Gastrocnemius medialis (tissue), 4 donors: ENCODE results near the gene TMEM62.

ENCODE experiments used
- POLR2A ChIP-seq, 2 donors: fragments of 450-650 bp; IDR thresholded peaks; one replicate each; pipeline ENCODE4 v1.6.1; 2017; ENCODE audit warnings: antibody characterized with exemption in 2 of 2, mild to moderate bottlenecking in 2 of 2, moderate library complexity in 2 of 2
- TF ChIP-seq, protein P1 (sequence below), 5 experiments: fragments of 450-650 bp in 3 of 5; fragments of 200-600 bp in 2 of 5; sonication (generic) in 2 of 5; IDR thresholded peaks in 4 of 5; conservative IDR thresholded peaks in 1 of 5; 1 replicate in 4 of 5; 2 replicates in 1 of 5; pipeline ENCODE4 v1.5.1; 2016 to 2019; ENCODE audit warnings: antibody characterized with exemption in 5 of 5, mild to moderate bottlenecking in 3 of 5, moderate library complexity in 3 of 5

DNA sequence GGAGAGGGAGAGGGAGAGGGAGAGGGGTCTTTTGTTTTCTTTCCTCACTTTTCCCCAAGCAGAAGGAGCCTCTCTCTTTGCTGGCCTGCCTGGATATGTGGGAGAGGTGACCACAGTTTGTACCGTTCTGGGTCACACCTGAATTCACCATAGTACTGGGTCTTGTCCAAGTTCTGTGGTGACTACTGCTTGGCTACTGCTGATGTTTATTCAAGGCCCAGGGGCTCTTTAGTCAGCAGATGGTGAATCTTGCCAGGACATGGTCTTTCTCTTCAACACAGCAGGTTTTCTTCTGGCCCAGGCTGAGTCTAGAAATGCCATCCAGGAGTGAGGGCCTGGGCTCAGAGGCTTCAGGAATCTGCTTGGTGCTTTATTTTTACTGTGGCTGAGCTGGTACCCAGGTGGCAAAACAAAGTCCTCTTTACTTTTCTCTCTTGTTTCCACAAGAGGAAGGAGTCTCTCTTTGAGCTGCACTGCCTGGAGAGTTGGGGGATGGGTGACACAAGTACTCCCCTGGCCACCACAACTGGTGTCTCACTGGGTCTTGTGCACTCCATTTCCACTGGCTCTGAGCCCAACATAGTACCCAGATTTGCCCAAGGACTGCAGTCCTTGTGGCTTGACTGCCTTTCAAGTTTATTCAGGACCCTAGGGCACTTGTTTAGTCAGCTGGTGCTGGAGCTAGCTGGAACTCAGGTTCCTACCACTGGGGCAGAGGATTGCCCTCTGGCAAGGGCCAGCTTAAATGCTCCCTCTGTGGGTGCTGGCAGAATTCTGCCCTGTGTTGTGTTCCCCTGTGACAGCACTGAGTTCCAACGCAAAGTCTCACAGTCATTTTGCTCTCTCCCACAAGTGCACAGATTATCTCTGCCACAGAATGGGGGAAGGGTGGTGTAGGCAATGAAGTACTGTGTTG is 35.1 kb downstream of the TMEM62 start:
- TF ChIP-seq, protein P1, sequence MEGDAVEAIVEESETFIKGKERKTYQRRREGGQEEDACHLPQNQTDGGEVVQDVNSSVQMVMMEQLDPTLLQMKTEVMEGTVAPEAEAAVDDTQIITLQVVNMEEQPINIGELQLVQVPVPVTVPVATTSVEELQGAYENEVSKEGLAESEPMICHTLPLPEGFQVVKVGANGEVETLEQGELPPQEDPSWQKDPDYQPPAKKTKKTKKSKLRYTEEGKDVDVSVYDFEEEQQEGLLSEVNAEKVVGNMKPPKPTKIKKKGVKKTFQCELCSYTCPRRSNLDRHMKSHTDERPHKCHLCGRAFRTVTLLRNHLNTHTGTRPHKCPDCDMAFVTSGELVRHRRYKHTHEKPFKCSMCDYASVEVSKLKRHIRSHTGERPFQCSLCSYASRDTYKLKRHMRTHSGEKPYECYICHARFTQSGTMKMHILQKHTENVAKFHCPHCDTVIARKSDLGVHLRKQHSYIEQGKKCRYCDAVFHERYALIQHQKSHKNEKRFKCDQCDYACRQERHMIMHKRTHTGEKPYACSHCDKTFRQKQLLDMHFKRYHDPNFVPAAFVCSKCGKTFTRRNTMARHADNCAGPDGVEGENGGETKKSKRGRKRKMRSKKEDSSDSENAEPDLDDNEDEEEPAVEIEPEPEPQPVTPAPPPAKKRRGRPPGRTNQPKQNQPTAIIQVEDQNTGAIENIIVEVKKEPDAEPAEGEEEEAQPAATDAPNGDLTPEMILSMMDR (IDR thresholded peaks at IDR 0.05 in 4 of 5, conservative IDR thresholded peaks at IDR 0.05 in 1 of 5), result no peak
- no peak for TF ChIP-seq POLR2A (IDR thresholded peaks at IDR 0.05)
